SU-DHL-6 (cell line): ENCODE data around the gene ACACA.

Source experiments
- H2AFZ ChIP-seq: fragments of 200-600 bp; sonication (generic); 2 replicates; pipeline ENCODE4 v1.6.1; 2014; ENCODE audit warnings: low read depth, mild to moderate bottlenecking, moderate library complexity, mixed read lengths, antibody characterized with exemption, low read length; ENCODE audit not compliant: severe bottlenecking
- H3F3A ChIP-seq: fragments of 200-600 bp; shearing (Covaris generic); 2 replicates; pipeline ENCODE4 v1.6.0; 2016; ENCODE audit warnings: antibody characterized with exemption, mild to moderate bottlenecking; ENCODE audit not compliant: insufficient read depth
- H3K27ac ChIP-seq: fragments of 200-600 bp; sonication (generic); 2 replicates; pipeline ENCODE4 v1.5.1; 2016; ENCODE audit warnings: low read depth, mild to moderate bottlenecking, low read length, moderate library complexity, mixed read lengths
- H3K27me3 ChIP-seq: fragments of 200-600 bp; sonication (generic), shearing (Covaris generic); 2 replicates; pipeline ENCODE4 v1.6.0; 2014; ENCODE audit warnings: mild to moderate bottlenecking, low read length
- H3K36me3 ChIP-seq: fragments of 200-600 bp; sonication (generic); 2 replicates; pipeline ENCODE4 v1.6.1; 2014; ENCODE audit warnings: mild to moderate bottlenecking, low read length, mixed read lengths
- H3K4me2 ChIP-seq: fragments of 300-600, 200-600 bp; shearing (Covaris generic), sonication (generic); 2 replicates; pipeline ENCODE4 v1.6.0; 2014; ENCODE audit warnings: low read length, low read depth, mild to moderate bottlenecking; ENCODE audit not compliant: poor library complexity, severe bottlenecking
- H3K4me3 ChIP-seq: fragments of 200-600 bp; sonication (generic); 2 replicates; pipeline ENCODE4 v1.5.1; 2014; ENCODE audit warnings: antibody characterized with exemption, low read length, mild to moderate bottlenecking, mixed read lengths; ENCODE audit not compliant: insufficient read depth, poor library complexity, severe bottlenecking
- H3K79me2 ChIP-seq: fragments of 200-600 bp; sonication (generic); 2 replicates; pipeline ENCODE4 v1.6.1; 2014; ENCODE audit warnings: mild to moderate bottlenecking, low read length, moderate library complexity; ENCODE audit not compliant: insufficient read depth
- H3K9ac ChIP-seq: fragments of 200-600 bp; sonication (generic); 2 replicates; pipeline ENCODE4 v1.7.0; 2014; ENCODE audit warnings: mild to moderate bottlenecking, low read length
- H3K9me2 ChIP-seq: fragments of 200-600 bp; sonication (generic); replicated peaks from 2 replicates; pipeline ENCODE4 v1.6.1; 2014; ENCODE audit warnings: low read length; ENCODE audit not compliant: insufficient read depth
- H3K9me3 ChIP-seq: fragments of 200-600 bp; sonication (generic); 2 replicates; pipeline ENCODE4 v1.6.1; 2014; ENCODE audit warnings: low read length, mixed read lengths; ENCODE audit not compliant: insufficient read depth
- H4K20me1 ChIP-seq: fragments of 200-600 bp; sonication (generic); 2 replicates; pipeline ENCODE4 v1.6.1; 2014; ENCODE audit warnings: low read depth, mild to moderate bottlenecking, antibody characterized with exemption, low read length, moderate library complexity, mixed read lengths
- CTCF ChIP-seq: fragments of 200-600 bp; sonication (generic); IDR thresholded peaks from one replicate; pipeline ENCODE4 v1.5.1; 2017; ENCODE audit warnings: antibody characterized with exemption, mild to moderate bottlenecking, low read length, moderate library complexity; ENCODE audit not compliant: insufficient read depth, poor library complexity, severe bottlenecking
- EZH2phosphoT487 ChIP-seq: fragments of 200-600 bp; sonication (generic), shearing (Covaris generic); conservative IDR thresholded peaks from 2 replicates; pipeline ENCODE4 v1.6.1; 2018; ENCODE audit warnings: mild to moderate bottlenecking, antibody characterized with exemption, low read length, moderate library complexity, mixed read lengths

Gene ACACA

GRCh38 chr17:37278247-37278894 lies 128.3 kb downstream of the ACACA start:
- no peaks in the 10 kb centered on the region; the same call in 1 of the 2 replicates for H3F3A ChIP-seq
- peaks cover 27% of the 10 kb centered on the region; the same call in 1 of the 2 replicates for H3K36me3 ChIP-seq
- no peak overlapping the region for H3K4me2 ChIP-seq

GRCh38 chr17:37276475-37276874 lies 130.2 kb downstream of the ACACA start:
- no peak overlapping the region for H2AFZ ChIP-seq
- H3K36me3 ChIP-seq, result peaks cover 20% of the 10 kb centered on the region; the same call in 1 of the 2 replicates
- no peaks in the 10 kb centered on the region for H4K20me1 ChIP-seq
- TF ChIP-seq CTCF (no peak), EZH2phosphoT487 (no peak)
- H3K9me2 ChIP-seq, result no peaks in the 10 kb centered on the region
- no peak overlapping the region for H3K27ac ChIP-seq
- no peak overlapping the region for H3K9ac ChIP-seq
- H3K4me3 ChIP-seq, result no peak overlapping the region
- H3F3A ChIP-seq, result no peaks in the 10 kb centered on the region; the same call in 1 of the 2 replicates
- no peaks in the 10 kb centered on the region for H3K9me3 ChIP-seq
- no peaks in the 10 kb centered on the region for H3K27me3 ChIP-seq
- no peak overlapping the region for H3K4me2 ChIP-seq
- H3K79me2 ChIP-seq, result no peaks in the 10 kb centered on the region

More at GRCh38 chr17:37278247-37278894, 128.3 kb downstream of the ACACA start:
- Histone ChIP-seq H4K20me1 (no peaks in the 10 kb centered on the region), H3K4me3 (no peak overlapping the region), H3K9me2 (no peaks in the 10 kb centered on the region), H3K79me2 (no peaks in the 10 kb centered on the region), H3K27ac (no peak overlapping the region), H3K27me3 (no peaks in the 10 kb centered on the region), H3K9ac (no peak overlapping the region), H3K9me3 (no peaks in the 10 kb centered on the region), H2AFZ (no peak overlapping the region)
- TF ChIP-seq CTCF, result no peak
- TF ChIP-seq EZH2phosphoT487, result no peak

GRCh38 chr17:37274461-37274860 lies 132.2 kb downstream of the ACACA start:
- Histone ChIP-seq H3K9ac (no peak overlapping the region), H3K4me3 (no peak overlapping the region), H4K20me1 (no peaks in the 10 kb centered on the region), H3K4me2 (no peak overlapping the region), H3K79me2 (no peaks in the 10 kb centered on the region), H3K9me2 (no peaks in the 10 kb centered on the region), H3K36me3 (peaks cover 29% of the 10 kb centered on the region; the same call in 1 of the 2 replicates), H3F3A (no peaks in the 10 kb centered on the region; the same call in 1 of the 2 replicates), H2AFZ (no peak overlapping the region), H3K27ac (no peak overlapping the region), H3K27me3 (no peaks in the 10 kb centered on the region), H3K9me3 (no peaks in the 10 kb centered on the region)
- TF ChIP-seq CTCF (no peak), EZH2phosphoT487 (no peak)
